Activated naive CD4-positive, alpha-beta T cell treated with anti-CD3 and anti-CD28 coated beads, Interleukin-2, amount 50 U/mL, for 16 hours (primary cell): ENCODE data around the gene BMP10.

Source experiments
- DNase-seq: peaks from one replicate; pipeline ENCODE4 v3.0.0-alpha.2; 2020

Gene BMP10

DNA sequence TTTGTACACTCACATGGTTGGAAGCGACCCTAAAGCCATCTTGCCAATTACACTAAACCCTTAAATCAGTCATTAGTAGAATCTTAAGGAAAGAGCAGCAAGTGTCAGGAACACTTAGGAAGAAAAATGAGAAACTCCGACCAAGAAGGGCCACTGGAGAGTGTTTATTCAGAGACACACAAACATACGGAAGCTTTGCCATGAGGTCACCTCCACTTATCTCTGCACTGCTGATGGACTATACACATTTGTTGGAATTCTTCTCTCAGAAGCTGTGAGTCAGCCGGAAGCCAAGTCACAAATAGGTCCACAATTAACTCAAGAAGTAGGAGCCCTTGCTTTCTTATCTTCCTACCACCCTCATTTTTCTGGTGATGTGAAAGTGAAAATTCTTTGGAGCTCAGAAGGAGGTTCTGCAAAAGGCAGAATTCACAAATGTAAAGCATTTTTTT lies 21.6 kb downstream of the BMP10 start:
- no peak for DNase-seq

- DNase-seq: no peak
Observed at GRCh38 chr2:68847751-68848150, 23.4 kb downstream of the BMP10 start.

DNA sequence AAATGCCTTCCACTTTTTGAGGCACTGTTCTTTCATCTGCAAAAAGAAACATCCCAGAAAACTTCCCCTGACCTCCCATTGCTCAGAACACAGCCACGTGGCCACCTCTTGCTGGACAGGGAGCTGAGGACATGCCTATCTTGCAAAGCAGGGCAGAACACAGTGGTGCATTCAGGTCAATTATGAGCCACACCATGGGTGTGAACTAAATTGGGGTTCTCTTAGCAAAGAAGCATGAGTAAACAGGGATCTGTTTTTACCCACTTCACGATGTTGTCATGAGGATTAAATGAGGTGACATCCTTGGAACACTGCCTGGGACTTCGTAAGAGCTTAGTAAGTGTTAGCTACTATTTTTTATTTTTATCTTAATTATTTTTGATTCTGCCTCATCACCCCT lies 25.1 kb downstream of the BMP10 start:
- no peak for DNase-seq

DNA sequence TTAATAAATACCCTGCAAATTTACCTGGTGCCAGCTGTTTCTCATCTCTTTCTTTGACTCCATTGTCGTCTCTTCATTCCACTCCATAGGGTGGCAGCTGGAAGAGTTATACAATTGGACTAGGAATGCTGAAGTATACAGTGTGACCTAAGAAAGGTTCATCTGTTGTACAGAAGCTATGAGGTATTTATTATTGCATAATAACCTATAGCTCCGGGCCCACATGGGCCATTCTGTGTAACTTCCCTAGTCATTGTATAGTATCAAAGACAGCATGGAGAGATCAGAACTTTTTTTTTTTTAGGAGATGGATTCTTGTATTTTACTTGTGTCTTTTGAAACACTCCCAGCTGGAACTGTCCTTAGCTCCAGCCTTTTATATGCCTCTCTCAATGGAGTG lies 26.2 kb downstream of the BMP10 start:
- DNase-seq: no peak

- DNase-seq: no peak
Observed at GRCh38 chr2:68839260-68839833, 31.9 kb downstream of the BMP10 start.

DNA sequence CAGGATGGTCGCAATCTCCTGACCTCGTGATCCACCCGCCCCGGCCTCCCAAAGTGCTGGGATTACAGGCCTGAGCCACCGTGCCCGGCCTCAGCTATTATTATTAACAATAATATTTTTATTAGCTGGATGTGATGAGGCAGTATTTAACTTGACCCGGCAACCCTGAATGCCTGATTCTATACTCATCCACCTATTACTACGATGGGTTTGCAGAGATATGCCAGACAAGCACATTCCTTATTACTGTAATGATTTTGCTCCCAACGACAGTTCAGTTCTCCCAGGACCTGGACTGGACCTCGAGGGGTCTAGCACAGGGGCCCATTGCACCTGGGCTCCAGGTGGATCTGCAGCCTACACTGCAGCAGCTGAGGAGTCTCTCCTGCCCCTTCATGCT lies 32.6 kb downstream of the BMP10 start:
- DNase-seq: no peak

DNA sequence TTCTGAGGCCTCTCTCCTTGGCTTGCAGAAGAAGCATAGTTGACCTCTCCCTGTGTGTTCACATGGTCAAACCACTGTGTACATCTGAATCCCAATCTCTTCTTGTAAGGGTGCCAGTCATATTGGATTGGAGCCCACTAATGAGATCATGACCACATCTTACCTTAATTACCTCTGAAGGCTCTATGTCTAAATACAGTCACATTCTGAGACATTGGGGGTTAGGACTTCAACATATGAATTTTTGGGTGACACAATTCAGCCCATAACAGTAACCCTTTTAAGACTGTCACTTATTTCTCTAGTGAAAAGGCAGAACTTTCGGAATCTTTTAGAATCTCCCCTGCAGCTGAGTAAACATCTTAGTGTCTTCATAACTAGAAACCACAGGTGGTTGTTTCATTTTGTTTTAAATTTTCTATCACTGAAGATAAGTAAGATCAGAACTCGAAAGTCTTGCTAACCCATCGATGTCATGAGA lies 33.3 kb downstream of the BMP10 start:
- DNase-seq: no peak

DNA sequence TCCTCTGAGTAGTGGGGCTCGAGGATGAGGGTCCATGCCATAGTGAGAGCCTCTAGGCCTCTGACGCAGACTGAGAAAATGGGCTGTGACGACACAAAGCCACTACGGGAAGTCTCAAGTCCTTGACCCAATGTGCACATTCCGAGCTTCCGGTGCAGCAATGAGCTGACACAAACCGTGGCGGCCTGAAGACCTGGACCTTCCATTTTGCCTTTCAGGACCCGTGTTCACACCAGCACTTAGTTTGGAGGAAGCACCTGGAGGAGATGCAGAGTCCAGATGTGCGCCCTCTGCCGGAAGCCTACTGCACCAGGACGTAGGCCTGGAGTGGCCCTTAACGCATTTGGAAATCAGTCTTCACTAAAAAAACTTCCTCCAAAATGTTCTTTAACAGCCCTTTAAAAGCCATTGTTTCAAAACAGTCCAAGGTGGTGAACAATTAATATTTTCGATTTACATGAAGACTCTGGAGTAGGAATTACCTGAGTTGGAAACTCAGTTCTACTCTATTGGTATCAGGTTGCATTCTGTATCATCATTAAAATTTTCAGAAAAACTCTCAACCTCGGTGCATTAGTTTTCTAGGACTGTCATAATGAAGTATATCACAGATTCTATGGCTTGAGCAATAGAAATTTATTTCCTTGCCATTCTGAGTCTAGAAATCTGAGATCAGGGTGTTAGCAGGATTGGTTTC lies 33.9 kb downstream of the BMP10 start:
- DNase-seq: peak; percentile 78

DNA sequence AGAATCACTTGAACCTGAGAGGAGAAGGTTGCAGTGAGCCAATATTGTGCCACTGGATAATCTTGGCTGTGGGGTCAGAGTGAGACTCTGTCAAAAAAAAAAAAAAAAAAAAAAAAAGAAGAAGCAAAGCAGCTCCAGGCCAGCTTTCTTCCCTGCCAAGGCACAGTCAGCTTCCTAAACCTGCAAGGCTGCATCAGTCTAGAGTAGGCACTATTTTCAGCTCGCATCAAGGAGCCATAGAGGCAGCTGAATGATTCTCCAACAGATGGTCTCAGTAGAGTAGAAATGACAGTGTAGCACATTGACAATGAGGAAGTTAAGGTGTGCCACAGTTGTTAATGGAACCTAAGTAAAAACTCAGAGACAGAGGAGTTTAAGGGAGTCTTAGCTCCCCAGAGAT lies 35.6 kb downstream of the BMP10 start:
- DNase-seq: no peak

GRCh38 chr2:68834737-68835376 lies 36.3 kb downstream of the BMP10 start:
- no peak for DNase-seq

DNA sequence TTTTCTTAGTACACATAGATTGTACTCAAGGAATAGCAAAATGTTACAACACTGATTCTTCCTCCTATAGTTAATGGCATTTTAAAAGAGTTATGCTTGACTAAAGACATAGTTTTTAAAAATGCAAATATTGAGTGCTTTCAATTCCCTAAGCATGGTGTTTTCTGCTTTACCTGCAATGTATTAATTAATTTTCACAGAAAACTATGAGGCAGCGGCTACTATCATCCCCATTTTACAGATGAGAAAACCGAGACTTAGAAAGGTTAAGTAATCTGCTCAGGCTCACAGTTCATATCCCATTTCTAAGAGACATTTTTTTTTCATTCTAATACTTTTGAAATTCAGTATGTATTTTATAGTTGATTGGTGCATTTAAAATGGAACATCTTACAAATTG lies 38.0 kb downstream of the BMP10 start:
- DNase-seq: no peak

- DNase-seq: peak; percentile 19
Observed at GRCh38 chr2:68832233-68832869, 38.8 kb downstream of the BMP10 start.

DNA sequence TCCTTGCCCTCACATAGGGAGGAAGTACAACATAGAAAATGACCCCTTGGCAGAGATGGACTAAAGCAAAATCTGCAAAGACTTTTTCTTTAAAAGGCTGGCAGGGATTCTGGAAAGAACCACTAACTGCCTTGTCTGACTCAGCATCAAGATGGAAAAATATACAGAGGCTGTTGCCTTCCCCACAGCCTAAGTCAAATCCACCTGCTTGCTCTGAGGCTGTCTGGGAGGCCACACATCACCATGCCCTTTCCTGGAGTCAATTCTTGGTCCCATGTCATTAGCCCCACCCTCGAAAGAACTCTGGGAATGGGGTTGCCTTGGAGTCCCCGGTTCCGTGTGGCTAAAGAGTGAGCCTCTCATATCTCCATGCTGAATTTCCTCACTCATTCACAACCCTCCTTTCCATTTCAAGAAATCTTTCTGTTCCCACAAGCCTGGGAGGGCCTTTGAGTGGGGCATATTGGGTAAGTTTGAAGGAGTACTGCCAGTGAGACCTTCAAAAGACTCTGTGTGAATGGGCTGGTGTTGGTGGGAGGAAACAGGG lies 39.4 kb downstream of the BMP10 start:
- DNase-seq: no peak

DNA sequence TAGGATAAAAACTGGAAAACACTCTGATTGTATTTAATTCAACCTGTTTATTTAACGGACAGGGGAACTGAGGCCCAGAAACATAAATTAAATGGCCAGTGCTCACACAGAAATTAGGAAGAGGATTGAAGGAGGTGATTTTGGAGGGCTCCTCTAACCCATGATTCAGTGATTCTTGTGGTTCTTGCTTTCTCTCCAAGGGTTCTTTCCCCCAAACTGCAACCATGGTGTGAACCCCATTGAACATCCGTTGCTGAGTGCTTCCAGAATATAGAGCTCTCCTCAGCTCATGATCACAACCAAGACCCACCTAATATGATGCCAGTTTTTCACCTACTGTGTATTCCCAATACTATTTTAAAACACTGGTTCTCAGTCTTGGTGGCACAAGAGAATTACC lies 41.4 kb downstream of the BMP10 start:
- DNase-seq: no peak

- DNase-seq: peak; percentile 37
Observed at GRCh38 chr2:68828887-68829708, 42.1 kb downstream of the BMP10 start.

DNA sequence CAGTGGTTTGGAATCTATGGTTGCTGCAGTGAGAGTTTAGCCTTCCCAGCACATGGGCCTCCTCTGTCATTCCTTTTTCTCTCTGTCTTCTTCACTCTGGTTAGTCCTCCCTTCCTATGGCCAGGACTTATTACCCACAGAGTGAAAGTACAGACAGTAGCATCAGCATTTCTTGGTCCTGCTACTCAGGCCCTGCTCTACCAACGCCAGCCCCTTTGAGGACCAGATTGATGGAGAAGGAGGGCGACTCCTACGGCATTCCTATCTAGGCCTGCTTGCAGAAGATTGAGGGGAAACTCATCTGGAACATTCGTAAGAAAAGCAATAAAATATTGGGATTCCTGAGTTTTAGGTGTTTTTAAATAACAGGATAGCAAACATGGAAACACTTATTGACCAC lies 43.5 kb downstream of the BMP10 start:
- DNase-seq: no peak

DNA sequence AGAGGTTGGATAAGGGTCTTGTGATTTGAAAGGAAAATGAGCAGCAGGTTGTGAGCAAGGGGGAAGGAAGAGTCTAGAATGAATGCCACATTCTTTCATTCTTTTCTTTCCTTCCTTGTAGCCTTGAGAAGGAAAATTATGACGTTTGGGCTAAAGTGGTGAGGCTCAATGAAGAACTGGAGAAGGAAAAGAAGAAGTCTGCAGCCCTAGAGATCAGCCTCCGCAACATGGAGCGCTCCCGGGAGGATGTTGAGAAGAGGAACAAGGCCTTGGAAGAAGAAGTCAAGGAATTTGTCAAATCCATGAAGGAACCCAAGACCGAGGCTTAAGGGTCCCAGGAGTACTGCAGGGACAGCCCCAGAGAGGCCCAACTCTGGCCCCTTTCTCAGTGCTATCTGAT lies 45.3 kb downstream of the BMP10 start:
- DNase-seq: no peak

- DNase-seq: no peak
Observed at GRCh38 chr2:68824831-68825230, 46.4 kb downstream of the BMP10 start.

DNA sequence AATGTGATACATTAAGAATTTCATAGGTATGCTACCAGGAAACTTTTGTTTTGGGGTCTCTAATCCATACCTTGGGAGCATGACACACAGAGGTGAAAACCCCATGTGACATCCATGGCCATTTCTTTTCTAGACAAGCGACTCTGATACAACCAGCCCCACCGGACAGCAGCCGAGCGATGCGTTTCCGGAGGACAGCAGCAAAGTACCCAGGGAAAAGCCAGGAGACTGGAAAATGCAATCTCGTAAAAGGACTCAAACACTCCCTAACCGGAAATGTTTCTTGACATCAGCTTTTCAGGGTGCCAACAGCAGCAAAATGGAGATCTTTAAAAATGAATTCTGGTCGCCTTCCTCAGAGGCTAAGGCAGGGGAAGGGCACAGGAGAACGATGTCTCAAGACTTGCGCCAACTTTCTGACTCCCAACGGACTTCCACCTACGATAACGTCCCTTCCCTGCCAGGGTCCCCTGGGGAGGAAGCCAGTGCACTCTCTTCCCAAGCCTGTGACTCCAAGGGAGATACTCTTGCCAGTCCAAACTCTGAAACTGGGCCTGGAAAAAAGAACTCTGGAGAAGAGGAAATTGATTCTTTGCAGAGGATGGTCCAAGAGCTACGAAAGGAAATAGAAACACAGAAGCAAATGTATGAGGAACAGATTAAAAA lies 48.9 kb downstream of the BMP10 start:
- no peak for DNase-seq

DNA sequence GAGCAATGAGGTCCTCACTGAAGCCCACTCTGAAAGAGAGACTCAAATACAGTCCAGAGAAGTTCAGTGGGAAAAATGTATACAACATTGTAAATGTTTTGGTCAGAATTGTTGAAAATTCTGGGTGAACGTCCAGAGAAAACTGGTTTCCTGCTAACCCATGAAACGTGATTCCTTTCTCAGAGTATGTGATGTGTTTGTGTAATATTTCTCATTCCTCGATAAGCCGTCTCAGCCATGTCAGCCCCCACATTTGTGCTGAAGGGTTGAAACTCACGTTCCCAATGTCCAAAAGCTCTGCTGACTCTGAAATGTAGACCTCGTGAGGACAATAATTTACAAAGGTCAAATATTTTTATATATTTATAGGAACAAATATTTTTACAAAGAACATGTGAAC lies 51.6 kb downstream of the BMP10 start:
- no peak for DNase-seq

GRCh38 chr2:68817306-68817705 lies 53.9 kb downstream of the BMP10 start:
- DNase-seq: no peak
